Measurements from ENCODE around the gene ZBTB33.

Gene ZBTB33

DNA sequence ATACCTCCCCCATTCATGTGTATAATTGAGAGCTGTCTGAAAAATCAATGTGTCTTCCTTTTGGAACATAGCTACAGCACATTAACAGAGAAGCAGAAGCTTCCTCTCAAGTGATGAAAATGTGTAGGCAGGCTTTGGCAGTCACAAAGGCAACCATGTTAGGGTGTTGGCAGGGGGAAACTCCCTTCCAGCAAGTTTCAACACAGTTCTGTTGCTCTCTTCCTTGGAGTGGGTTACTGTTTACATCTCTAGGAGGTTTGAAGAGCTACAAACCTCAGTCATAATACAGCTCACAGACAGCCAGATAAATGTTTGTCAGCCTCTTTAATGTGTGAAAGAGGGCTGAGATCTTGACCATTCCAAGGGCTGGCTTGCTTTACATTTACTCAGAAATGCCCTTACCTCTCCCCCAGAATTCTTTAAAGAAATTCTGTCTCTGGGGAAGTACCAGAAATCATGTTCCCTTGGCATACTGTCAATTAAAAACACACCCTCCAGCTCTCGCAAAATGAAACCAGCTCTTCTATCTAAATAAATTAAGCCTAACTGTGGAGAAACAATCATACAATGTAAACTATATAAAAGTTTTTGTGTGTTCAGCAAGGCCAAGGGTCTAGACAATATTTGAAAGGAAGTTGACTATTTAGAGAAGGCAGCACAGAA, 18.9 kb downstream of the ZBTB33 start:
- H3K4me3 ChIP-seq (ENCODE audit: low read depth, low read length): no peak overlapping the region
- TF ChIP-seq CTCF (IDR thresholded peaks at IDR 0.05; ENCODE audit: low read depth, low read length): no peak

GRCh38 chrX:120270567-120270966, 20.0 kb downstream of the ZBTB33 start:
- TF ChIP-seq CTCF (IDR thresholded peaks at IDR 0.05; ENCODE audit: low read depth, low read length): no peak
- no peak overlapping the region for H3K4me3 ChIP-seq (ENCODE audit: low read depth, low read length)

GRCh38 chrX:120271218-120271617, 20.6 kb downstream of the ZBTB33 start:
- no peak for TF ChIP-seq CTCF (IDR thresholded peaks at IDR 0.05; ENCODE audit: low read depth, low read length)
- no peak overlapping the region for H3K4me3 ChIP-seq (ENCODE audit: low read depth, low read length)

- H3K4me3 ChIP-seq (ENCODE audit: low read depth, low read length): no peak overlapping the region
- TF ChIP-seq CTCF (IDR thresholded peaks at IDR 0.05; ENCODE audit: low read depth, low read length): no peak
Measured at GRCh38 chrX:120274145-120274544, 23.5 kb downstream of the ZBTB33 start.

DNA sequence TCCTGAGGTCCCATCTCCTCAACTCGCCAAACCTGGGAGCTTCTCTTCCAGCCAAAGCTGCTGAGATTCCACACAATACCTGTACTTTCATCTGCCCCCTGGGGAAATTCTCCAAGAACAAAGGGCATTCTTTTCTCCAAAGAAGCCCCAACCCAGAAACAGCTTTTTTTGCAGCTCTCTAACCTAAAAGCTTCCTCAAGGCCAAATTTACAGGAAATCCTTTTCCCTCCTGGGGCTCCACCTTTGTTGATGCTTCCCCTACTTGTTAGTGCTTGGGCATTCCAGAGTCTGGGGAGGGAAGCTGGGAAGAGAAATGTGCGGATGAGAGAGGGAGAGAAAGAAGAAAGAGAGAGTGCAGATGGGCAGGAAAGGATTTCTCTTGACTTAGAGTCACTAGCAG, 24.3 kb downstream of the ZBTB33 start:
- no peak overlapping the region for H3K4me3 ChIP-seq (ENCODE audit: low read depth, low read length)
- no peak for TF ChIP-seq CTCF (IDR thresholded peaks at IDR 0.05; ENCODE audit: low read depth, low read length)

DNA sequence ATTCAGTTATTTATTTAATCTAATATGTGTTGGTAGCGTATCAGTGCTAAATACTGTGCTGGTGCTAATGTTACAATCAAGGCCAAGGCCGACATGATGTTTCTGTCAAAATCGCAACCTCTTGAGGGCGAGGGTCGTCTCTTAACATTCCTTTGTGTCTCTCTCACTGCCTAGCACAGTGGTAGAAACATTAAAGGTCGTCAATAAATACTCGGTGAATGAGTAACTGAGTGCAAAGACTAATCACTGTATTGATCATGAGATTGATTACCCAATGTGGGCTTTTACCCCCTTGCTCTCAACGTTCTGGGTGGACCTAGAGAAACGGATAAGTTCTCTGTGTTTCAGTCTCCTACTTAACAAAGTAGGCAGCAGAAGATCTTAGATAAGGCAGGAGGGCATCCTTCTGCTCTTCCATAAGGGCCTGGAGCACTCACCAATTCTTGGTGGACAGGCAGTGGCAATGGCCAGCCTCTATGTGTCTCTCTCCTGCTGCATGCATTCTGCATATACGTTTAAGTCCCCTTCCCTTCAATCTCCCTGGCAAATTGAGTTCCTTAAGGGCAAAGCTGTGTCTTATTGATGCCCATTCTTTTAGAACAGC, 30.5 kb downstream of the ZBTB33 start:
- H3K4me3 ChIP-seq (ENCODE audit: low read depth, low read length): no peak overlapping the region
- no peak for TF ChIP-seq CTCF (IDR thresholded peaks at IDR 0.05; ENCODE audit: low read depth, low read length)

DNA sequence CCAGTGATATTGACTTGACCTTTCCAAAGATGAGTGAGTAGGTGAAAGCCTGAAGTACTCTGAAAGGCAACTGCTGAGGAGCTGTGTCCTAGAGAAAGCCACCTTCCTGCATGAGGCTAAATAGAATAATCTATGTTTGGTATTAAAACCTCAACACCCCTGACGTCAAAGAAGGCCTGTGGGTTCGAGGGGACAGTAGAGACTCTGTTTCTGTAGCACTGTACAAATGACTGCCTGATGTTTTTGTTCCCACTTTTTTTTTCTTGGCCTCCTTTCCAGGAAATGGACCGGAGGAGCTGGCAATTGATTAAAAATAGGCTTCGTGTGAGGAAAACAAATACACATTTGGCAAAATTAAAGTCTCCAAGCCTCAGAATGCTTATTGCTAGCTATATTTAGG, 31.1 kb downstream of the ZBTB33 start:
- no peak for TF ChIP-seq CTCF (IDR thresholded peaks at IDR 0.05; ENCODE audit: low read depth, low read length)
- H3K4me3 ChIP-seq (ENCODE audit: low read depth, low read length): no peak overlapping the region

All from WI38 (cell line).